ENCODE results near the gene ASB16. TPM values are rescaled to one million over a fixed set of nuclear protein-coding genes. Genes with fewer than 3 reads are reported as not detected.
A peak's percentile ranks its signal among the peaks of the same experiment; 100 is the strongest.

Gene ASB16
- total RNA-seq, 2 donors from 2014 or later = 0.53 TPM; not detected in 1

DNA sequence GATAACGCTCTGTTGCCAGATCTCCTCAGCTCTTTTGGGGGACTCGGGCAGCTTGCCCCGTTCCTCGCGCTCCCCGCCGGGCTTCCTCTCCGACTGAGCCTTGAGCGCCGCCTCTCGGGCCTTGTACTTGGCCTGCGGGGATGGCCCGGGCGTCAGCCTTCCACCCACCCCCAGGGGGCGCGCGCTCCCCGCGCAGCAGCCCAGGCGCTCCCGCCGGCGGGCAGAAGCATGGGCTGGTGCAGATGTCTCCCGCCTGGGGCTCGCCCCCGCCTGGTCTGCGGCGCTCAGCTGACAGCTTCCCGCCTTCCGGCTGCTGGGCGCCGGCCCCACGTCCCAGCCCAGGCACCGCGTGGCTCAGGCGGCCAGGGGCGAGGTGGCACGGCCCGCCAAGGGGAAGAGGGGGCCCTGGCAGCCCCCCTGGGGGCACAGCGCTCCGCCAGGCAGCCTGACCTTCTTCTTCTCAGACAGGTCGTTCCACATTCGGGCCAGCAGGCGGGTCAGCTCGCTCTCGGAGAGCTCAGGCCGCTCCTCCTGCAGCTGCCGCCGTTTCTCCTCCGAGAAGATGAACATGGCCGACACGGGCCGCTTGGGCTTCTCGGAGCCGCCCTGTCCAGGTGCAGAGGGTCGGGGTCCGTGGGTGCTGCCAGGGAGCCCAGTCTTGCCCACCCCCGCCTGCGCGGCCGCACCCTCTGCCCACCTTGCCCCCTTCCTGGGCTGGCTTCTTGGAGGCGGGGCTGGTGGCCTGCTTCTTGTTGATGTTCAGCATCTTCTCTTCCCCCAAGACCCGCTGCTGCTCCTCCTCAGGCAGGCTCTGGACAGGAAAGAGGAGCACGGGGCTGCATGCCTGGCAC, 40.1 kb downstream of the ASB16 start:
- H3K27ac Mint-ChIP-seq = peak overlapping the region; percentile 72

DNA sequence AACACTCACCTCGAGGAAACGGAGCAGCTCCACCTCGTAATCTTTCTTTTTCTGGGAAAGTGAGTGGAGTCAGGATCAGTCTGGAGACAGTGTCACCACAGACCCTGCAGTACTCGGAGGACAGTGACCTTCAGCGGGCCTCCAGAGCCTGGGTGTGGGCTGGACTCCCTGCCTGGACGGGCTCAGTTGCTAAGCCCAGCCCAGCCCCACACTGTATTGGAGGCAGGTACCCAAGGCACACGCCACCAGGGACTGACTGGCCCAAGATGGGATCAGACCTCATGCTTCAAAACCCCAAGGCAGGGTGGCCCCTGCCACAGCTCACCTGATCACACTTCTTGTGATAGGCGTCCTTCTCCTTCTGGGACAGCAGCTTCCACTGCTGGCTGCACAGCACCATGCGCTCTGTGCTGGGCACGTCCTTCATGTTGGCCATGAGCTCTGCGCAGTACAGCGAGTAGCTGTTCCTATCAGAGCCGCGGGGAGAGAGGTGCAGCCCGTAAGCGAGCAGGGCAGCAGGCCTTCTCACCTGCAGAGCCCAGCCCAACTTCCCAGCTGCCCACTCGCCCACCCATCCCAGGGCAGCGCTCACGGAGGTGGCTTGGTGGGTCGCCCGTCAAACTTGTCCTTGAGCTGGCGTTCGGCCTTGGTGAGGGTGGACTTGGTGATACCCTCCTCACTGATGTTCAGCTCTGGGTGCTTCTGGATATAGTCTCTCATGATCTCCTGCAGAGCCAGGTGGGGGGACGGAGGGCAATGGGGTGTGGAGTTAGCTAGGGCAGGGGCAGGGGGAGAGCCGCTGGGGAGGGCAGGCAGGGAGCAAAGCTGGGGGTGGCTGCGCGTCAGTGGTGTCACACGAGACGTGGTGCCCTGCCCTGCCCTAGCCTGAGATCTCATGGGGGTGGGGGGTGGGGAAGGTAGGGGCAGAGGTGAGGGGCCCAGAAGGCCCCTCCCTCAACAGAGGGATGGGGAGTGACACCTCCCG, 41.1 kb downstream of the ASB16 start:
- H3K27me3 Mint-ChIP-seq (ENCODE audit: insufficient read depth) = no peaks in the 10 kb centered on the region
- no peak overlapping the region for H3K9ac ChIP-seq (ENCODE audit: extremely low read depth, low read length, poor library complexity, severe bottlenecking)
- H3K4me1 ChIP-seq (ENCODE audit: control insufficient read depth, insufficient read depth, low read length) = peaks cover 1% of the 10 kb centered on the region
- H3K9me3 ChIP-seq (ENCODE audit: control insufficient read depth, low read length) = no peaks in the 10 kb centered on the region
- peaks cover 72% of the 10 kb centered on the region for H3K36me3 Mint-ChIP-seq (ENCODE audit: low read depth)
- H3K4me3 Mint-ChIP-seq = no peak overlapping the region
- no peak overlapping the region for H3K4me3 ChIP-seq (ENCODE audit: low read length)
- TF ChIP-seq CTCF (conservative IDR thresholded peaks at IDR 0.05) = no peak
- no peaks in the 10 kb centered on the region for H3K4me1 Mint-ChIP-seq
- H3K27ac ChIP-seq (ENCODE audit: low read depth, low read length) = peak overlapping the region; percentile 6
- no peaks in the 10 kb centered on the region for H3K9me3 Mint-ChIP-seq
- peaks cover 80% of the 10 kb centered on the region for H3K36me3 ChIP-seq (ENCODE audit: control insufficient read depth, insufficient read depth, low read length)
- WGBS, 2 experiments (ENCODE audit: insufficient coverage in 1 of 2, insufficient read length in 1 of 2) = 95% methylated on average over 20 to 30 of the region's 30 CpGs
- peak; percentile 51 for DNase-seq
- H3K27me3 ChIP-seq (ENCODE audit: control insufficient read depth, insufficient read depth, low read length, poor library complexity, severe bottlenecking) = no peaks in the 10 kb centered on the region
- no peak overlapping the region for H3K27ac Mint-ChIP-seq

More for the DNA sequence above, 40.1 kb downstream of the ASB16 start:
- Histone ChIP-seq H3K9me3 (ENCODE audit: control insufficient read depth, low read length) (no peaks in the 10 kb centered on the region), H3K27me3 (ENCODE audit: control insufficient read depth, insufficient read depth, low read length, poor library complexity, severe bottlenecking) (no peaks in the 10 kb centered on the region), H3K27ac (ENCODE audit: low read depth, low read length) (peak overlapping the region; percentile 49), H3K4me3 (ENCODE audit: low read length) (no peak overlapping the region), H3K9ac (ENCODE audit: extremely low read depth, low read length, poor library complexity, severe bottlenecking) (no peak overlapping the region), H3K4me1 (ENCODE audit: control insufficient read depth, insufficient read depth, low read length) (no peaks in the 10 kb centered on the region), H3K36me3 (ENCODE audit: control insufficient read depth, insufficient read depth, low read length) (peaks cover 77% of the 10 kb centered on the region)
- Mint-ChIP-seq H3K9me3 (no peaks in the 10 kb centered on the region), H3K36me3 (ENCODE audit: low read depth) (peaks cover 66% of the 10 kb centered on the region), H3K4me1 (no peaks in the 10 kb centered on the region), H3K4me3 (no peak overlapping the region), H3K27me3 (ENCODE audit: insufficient read depth) (no peaks in the 10 kb centered on the region)
- peak; percentile 99 for TF ChIP-seq CTCF (conservative IDR thresholded peaks at IDR 0.05)
- 54 to 58% methylated on average over 25 to 64 of the region's 64 CpGs for WGBS, 2 experiments (ENCODE audit: insufficient coverage in 1 of 2, insufficient read length in 1 of 2)
- peak; percentile 99 for DNase-seq

Data from endodermal cell (in vitro differentiated cells).